SH-SY5Y (cell line): ENCODE measurements around the gene LCAT.

Experiments used
- GATA2 ChIP-seq: IDR thresholded peaks from 2 replicates; pipeline ENCODE4 v1.6.1; 2011; ENCODE audit warnings: mild to moderate bottlenecking, low read depth, low read length
- GATA3 ChIP-seq: IDR thresholded peaks from 2 replicates; pipeline ENCODE4 v1.6.1; 2011; ENCODE audit warnings: low read depth, mild to moderate bottlenecking, low read length, moderate library complexity

DNA sequence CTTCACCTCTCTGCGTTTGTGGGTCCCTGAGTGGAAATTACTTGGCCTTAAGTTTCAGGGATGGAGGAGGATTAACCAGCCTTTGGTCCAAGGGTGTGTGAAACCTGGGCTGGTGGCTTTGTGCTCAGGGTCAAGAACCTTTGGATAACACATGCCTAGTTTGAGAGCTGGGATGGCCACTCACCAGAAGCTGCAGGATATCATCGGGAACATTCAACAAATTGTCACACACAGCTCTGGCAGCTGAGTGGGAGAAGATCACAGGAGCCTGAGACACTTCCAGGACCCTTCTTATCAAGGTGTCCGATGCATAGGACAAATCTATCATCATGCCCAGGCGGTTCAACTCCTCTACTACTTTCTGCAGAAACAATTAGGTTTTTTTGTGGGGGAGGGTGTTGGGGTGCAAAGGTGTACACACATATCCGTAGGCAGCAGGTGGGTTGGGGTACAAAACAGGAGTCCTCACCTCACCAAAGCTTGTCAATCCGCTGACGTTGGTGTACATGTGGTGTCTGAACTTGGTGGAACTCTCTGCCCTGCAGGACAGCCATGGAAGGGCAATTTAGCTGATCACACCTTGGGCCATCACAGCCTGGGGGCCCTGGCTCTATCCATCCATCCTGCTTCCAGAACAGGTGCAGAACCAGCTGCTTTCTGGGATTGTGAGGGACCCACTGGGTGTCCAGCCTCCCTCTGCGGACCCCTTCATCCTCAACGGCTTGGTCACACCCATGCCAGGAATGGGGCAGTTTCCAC, 33.7 kb upstream of the LCAT start:
- TF ChIP-seq GATA3: no peak
- TF ChIP-seq GATA2: no peak
